Endothelial cell of umbilical vein (primary cell): ENCODE results near the gene PPP1R13L. TPM values are rescaled to one million over a fixed set of nuclear protein-coding genes. Genes with fewer than 3 reads are reported as not detected.

ENCODE experiments used
- BruUV-seq: library from RNA; stranded (reverse); fragments of 400-500 nt; replicated peaks from 2 replicates; lab custom pipeline; 2021; lab: Mats Ljungman, UMichigan
- CTCF ChIA-PET: fragments of 300-600, 350-600 bp; sonication (Branson Sonifier 250); formaldehyde crosslinking; loops from one replicate; lab custom pipeline; 2021; ENCODE audit warnings: antibody characterized with exemption, inconsistent platforms; lab: Charles Lee
- POLR2A ChIA-PET: fragments of 300-600, 350-600 bp; sonication (Branson Sonifier 250); formaldehyde crosslinking; loops from one replicate; lab custom pipeline; 2021; ENCODE audit warnings: antibody characterized with exemption, inconsistent platforms; lab: Charles Lee
- DNase-seq: peaks from one replicate; pipeline ENCODE4 v3.0.0-alpha.2; 2011; ENCODE audit warnings: low read depth, low spot score
- FAIRE-seq: peaks from 2 replicates; lab custom pipeline; 2011; peaks lifted over from hg19 to GRCh38; lab: Jason Lieb, UNC
- H2AFZ ChIP-seq: 2 replicates; pipeline ENCODE4 v1.6.0; 2012; ENCODE audit warnings: low read depth, low read length, control low read depth, inconsistent platforms
- H3K27ac ChIP-seq: 2 replicates; pipeline ENCODE4 v1.5.1; 2011; ENCODE audit warnings: low read depth, mild to moderate bottlenecking, control low read depth, low read length, moderate library complexity; ENCODE audit not compliant: insufficient read depth
- H3K27me3 ChIP-seq, 2 experiments: 2 replicates each; pipeline versions ENCODE4 v1.6.0 to v1.6.1; 2011; ENCODE audit warnings: low read length in 2 of 2, mixed read lengths in 1 of 2; ENCODE audit not compliant: control insufficient read depth in 2 of 2, insufficient read depth in 2 of 2
- H3K36me3 ChIP-seq, 2 experiments: 2 replicates in 1 of 2; 3 replicates in 1 of 2; pipeline ENCODE4 v1.5.1; 2011; ENCODE audit warnings: low read length in 2 of 2, mild to moderate bottlenecking in 1 of 2, moderate library complexity in 1 of 2; ENCODE audit not compliant: control insufficient read depth in 2 of 2, insufficient read depth in 2 of 2; ENCODE audit errors: extremely low read depth in 1 of 2
- H3K4me1 ChIP-seq: 3 replicates; pipeline ENCODE4 v1.5.1; 2011; ENCODE audit warnings: mild to moderate bottlenecking, low read length; ENCODE audit not compliant: control insufficient read depth, insufficient read depth; ENCODE audit errors: extremely low read depth
- H3K4me2 ChIP-seq: 2 replicates; pipeline ENCODE4 v1.6.1; 2011; ENCODE audit warnings: low read length, control low read depth, mixed read lengths; ENCODE audit not compliant: insufficient read depth
- H3K4me3 ChIP-seq, 3 experiments: fragments of 200-600 bp in 1 of 3; sonication (generic), shearing (Covaris generic) in 1 of 3; replicated peaks in 1 of 3; 2 replicates each; pipeline ENCODE4 v1.5.1; 2011 to 2016; ENCODE audit warnings: control low read depth in 3 of 3, low read length in 3 of 3, mild to moderate bottlenecking in 2 of 3, inconsistent platforms in 1 of 3, low read depth in 1 of 3, moderate library complexity in 1 of 3; ENCODE audit not compliant: insufficient read depth in 1 of 3
- H3K79me2 ChIP-seq: 2 replicates; pipeline ENCODE4 v1.6.0; 2012; ENCODE audit warnings: low read length, inconsistent platforms; ENCODE audit not compliant: control insufficient read depth, insufficient read depth
- H3K9ac ChIP-seq: replicated peaks from 2 replicates; pipeline ENCODE3; 2011; ENCODE audit warnings: low read length, control low read depth; ENCODE audit not compliant: insufficient read depth; ENCODE audit errors: extremely low read depth
- H3K9me1 ChIP-seq: replicated peaks from 3 replicates; pipeline ENCODE4 v1.6.0; 2011; ENCODE audit warnings: mild to moderate bottlenecking, low read length; ENCODE audit not compliant: control insufficient read depth, insufficient read depth; ENCODE audit errors: extremely low read depth
- H3K9me3 ChIP-seq: replicated peaks from 2 replicates; pipeline ENCODE4 v1.5.1; 2012; ENCODE audit warnings: low read length, inconsistent platforms; ENCODE audit not compliant: control insufficient read depth, insufficient read depth
- H4K20me1 ChIP-seq: replicated peaks from 2 replicates; pipeline ENCODE3; 2011; ENCODE audit warnings: mild to moderate bottlenecking, low read length; ENCODE audit not compliant: control insufficient read depth, insufficient read depth; ENCODE audit errors: extremely low read depth
- EZH2 ChIP-seq: IDR thresholded peaks from 2 replicates; pipeline ENCODE4 v1.6.1; 2012; ENCODE audit warnings: borderline replicate concordance, low read depth, mild to moderate bottlenecking, moderate library complexity, low read length, inconsistent platforms; ENCODE audit not compliant: severe bottlenecking
- FOS ChIP-seq: IDR thresholded peaks from 2 replicates; pipeline ENCODE4 v1.6.1; 2011; ENCODE audit warnings: mild to moderate bottlenecking, low read length, moderate library complexity, borderline replicate concordance; ENCODE audit not compliant: insufficient read depth
- GATA2 ChIP-seq: IDR thresholded peaks from 2 replicates; pipeline ENCODE4 v1.7.0; 2011; ENCODE audit warnings: low read depth, mild to moderate bottlenecking, moderate library complexity, mixed read lengths, low read length; ENCODE audit not compliant: insufficient read length, insufficient read depth
- JUN ChIP-seq: IDR thresholded peaks from 2 replicates; pipeline ENCODE4 v1.6.1; 2011; ENCODE audit warnings: borderline replicate concordance, low read depth; ENCODE audit not compliant: insufficient read length, insufficient read depth
- MYC ChIP-seq: IDR thresholded peaks from one replicate; pipeline ENCODE4 v1.6.1; 2011; ENCODE audit warnings: mild to moderate bottlenecking, low read depth, low read length
- POLR2A ChIP-seq: IDR thresholded peaks from 2 replicates; pipeline ENCODE4 v1.6.1; 2012; ENCODE audit warnings: low read depth, mild to moderate bottlenecking, control low read depth, low read length
- POLR2AphosphoS5 ChIP-seq: IDR thresholded peaks from 2 replicates; pipeline ENCODE4 v1.6.1; 2012; ENCODE audit warnings: low read depth, mild to moderate bottlenecking, control low read depth, low read length, moderate library complexity; ENCODE audit not compliant: insufficient read depth
- dilution Hi-C: fragments of 300-500 bp; cut with MboI; formaldehyde crosslinking; loops from one replicate; pipeline ENCODE4 v1.15.0; 2019; ENCODE audit warnings: low sequenced_read_pairs; ENCODE audit not compliant: extremely low pct_ligation_motif_present
- intact Hi-C: fragments of 100-400 bp; cut with micrococcal nuclease; formaldehyde crosslinking; loops from one replicate; pipeline ENCODE4 v1.10.0; 2022
- polyA plus RNA-seq, 4 experiments: library from polyadenylated mRNA; depleted of rRNA in 3 of 4; stranded (reverse) in 3 of 4; unstranded in 1 of 4; fragments of >200 nt; gene quantifications; 2 replicates each; pipeline versions ENCODE4 v1.2.1 to v1.2.3, GENCODE V29; 2011 to 2012; ENCODE audit warnings: missing spikeins in 1 of 4
- total RNA-seq: library from RNA; stranded (reverse); gene quantifications from 2 replicates; pipeline ENCODE4 v1.2.3, GENCODE V29; 2021
- TF ChIP-seq, protein P1 (sequence below): IDR thresholded peaks from 2 replicates; pipeline ENCODE4 v1.6.1; 2011; ENCODE audit not compliant: insufficient read depth, insufficient read length
- TF ChIP-seq, protein P2 (sequence below), 2 donors: IDR thresholded peaks; 1 replicate in 1 of 2; 2 replicates in 1 of 2; pipeline ENCODE4 v1.5.1; 2011; ENCODE audit warnings: low read length in 2 of 2, mild to moderate bottlenecking in 2 of 2, moderate library complexity in 2 of 2, control low read depth in 1 of 2, inconsistent platforms in 1 of 2, low read depth in 1 of 2; ENCODE audit not compliant: insufficient read depth in 1 of 2; ENCODE audit errors: extremely low read depth in 1 of 2

The PPP1R13L gene
- total and polyA plus RNA-seq, 2 donors (not counting 3 experiments of a cell fraction or from before 2014, with no cell fraction given): 28.5 to 77.4 TPM

DNA sequence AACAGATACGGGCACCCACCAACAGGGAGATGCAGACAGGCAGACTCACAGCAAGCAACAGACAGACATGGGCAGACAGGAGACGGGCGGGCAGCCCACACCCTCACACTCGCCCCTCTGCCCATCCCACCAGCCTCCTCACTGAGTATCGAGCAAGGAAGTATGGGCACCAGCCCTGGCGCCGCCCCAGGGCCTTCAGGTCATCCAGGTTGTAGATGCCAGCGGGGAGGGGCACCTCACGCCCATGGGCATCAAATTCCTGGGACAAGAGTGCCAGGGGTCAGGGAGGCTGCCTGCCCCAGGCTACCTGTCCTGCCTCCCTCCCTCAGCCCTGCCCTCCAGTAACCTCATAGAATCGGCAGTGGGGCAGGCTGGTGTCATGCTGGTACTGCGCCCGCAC, 40.2 kb downstream of the PPP1R13L start:
- H3K9ac ChIP-seq: no peak overlapping the region
- CTCF ChIA-PET: no interaction called here
- BruUV-seq: no TSS peak

More for the DNA sequence above, 40.2 kb downstream of the PPP1R13L start:
- peaks cover 5% of the 10 kb centered on the region for H3K4me1 ChIP-seq
- H3K4me2 ChIP-seq: no peak overlapping the region
- H3K9me3 ChIP-seq: no peaks in the 10 kb centered on the region
- no peaks in the 10 kb centered on the region for H3K27me3 ChIP-seq
- no peaks in the 10 kb centered on the region for H4K20me1 ChIP-seq
- H3K9me1 ChIP-seq: no peaks in the 10 kb centered on the region
- DNase-seq (no peak), FAIRE-seq (no peak)
- peaks cover 3 to 17% of the 10 kb centered on the region in 2 experiments for H3K36me3 ChIP-seq
- no peak overlapping the region for H2AFZ ChIP-seq
- dilution Hi-C loops (no loop called here), intact Hi-C loops (no loop called here)
- POLR2A ChIA-PET: no interaction called here
- H3K27ac ChIP-seq: no peak overlapping the region
- TF ChIP-seq POLR2AphosphoS5: no peak
- TF ChIP-seq FOS: no peak
- no peak for TF ChIP-seq POLR2A
- TF ChIP-seq, protein P1, sequence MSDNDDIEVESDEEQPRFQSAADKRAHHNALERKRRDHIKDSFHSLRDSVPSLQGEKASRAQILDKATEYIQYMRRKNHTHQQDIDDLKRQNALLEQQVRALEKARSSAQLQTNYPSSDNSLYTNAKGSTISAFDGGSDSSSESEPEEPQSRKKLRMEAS: no peak
- TF ChIP-seq, protein P2, sequence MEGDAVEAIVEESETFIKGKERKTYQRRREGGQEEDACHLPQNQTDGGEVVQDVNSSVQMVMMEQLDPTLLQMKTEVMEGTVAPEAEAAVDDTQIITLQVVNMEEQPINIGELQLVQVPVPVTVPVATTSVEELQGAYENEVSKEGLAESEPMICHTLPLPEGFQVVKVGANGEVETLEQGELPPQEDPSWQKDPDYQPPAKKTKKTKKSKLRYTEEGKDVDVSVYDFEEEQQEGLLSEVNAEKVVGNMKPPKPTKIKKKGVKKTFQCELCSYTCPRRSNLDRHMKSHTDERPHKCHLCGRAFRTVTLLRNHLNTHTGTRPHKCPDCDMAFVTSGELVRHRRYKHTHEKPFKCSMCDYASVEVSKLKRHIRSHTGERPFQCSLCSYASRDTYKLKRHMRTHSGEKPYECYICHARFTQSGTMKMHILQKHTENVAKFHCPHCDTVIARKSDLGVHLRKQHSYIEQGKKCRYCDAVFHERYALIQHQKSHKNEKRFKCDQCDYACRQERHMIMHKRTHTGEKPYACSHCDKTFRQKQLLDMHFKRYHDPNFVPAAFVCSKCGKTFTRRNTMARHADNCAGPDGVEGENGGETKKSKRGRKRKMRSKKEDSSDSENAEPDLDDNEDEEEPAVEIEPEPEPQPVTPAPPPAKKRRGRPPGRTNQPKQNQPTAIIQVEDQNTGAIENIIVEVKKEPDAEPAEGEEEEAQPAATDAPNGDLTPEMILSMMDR (IDR thresholded peaks at IDR 0.05; ENCODE audit: extremely low read depth in 1 of 2, insufficient read depth in 1 of 2, low read depth in 1 of 2, low read length in 2 of 2): no peak
- no peak for TF ChIP-seq GATA2
- TF ChIP-seq EZH2: no peak
- TF ChIP-seq MYC: no peak
- no peak for TF ChIP-seq JUN
- no peak overlapping the region for H3K4me3 ChIP-seq
- peaks cover 13% of the 10 kb centered on the region for H3K79me2 ChIP-seq
